ENCODE results near the gene EEF1G.

Gene EEF1G

GRCh38 chr11:62536301-62536957, 37.3 kb downstream of the EEF1G start:
- DNase-seq: no peak

- DNase-seq: no peak
Observed at GRCh38 chr11:62535802-62536201, 37.9 kb downstream of the EEF1G start.

GRCh38 chr11:62534779-62535545, 38.7 kb downstream of the EEF1G start:
- no peak for DNase-seq

- DNase-seq: no peak
Observed at GRCh38 chr11:62532096-62532495, 41.6 kb downstream of the EEF1G start.

- DNase-seq: no peak
Observed at GRCh38 chr11:62516736-62517371, 56.8 kb downstream of the EEF1G start.

- no peak for DNase-seq
Observed at GRCh38 chr11:62514151-62514550, 59.5 kb downstream of the EEF1G start.

GRCh38 chr11:62513626-62514025, 60.1 kb downstream of the EEF1G start:
- no peak for DNase-seq

GRCh38 chr11:62512961-62513360, 60.7 kb downstream of the EEF1G start:
- no peak for DNase-seq

Measured in activated CD4-positive, alpha-beta T cell treated with anti-CD3 and anti-CD28 coated beads, Interleukin-2, amount 50 U/mL, for 16 hours (primary cell).